Right lobe of liver (tissue), 6 donors: ENCODE results near the gene PDGFB. TPM values are rescaled to one million over a fixed set of nuclear protein-coding genes. Genes with fewer than 3 reads are reported as not detected.

ENCODE experiments used
- ATAC-seq, 4 donors: fragments of 200-7000 bp; cut with Tn5 transposase; one replicate each; pipeline ENCODE4 v1.9.1; 2020; ENCODE audit warnings: mild to moderate bottlenecking in 4 of 4, moderate library complexity in 4 of 4
- DNase-seq, 3 donors: peaks; one replicate each; pipeline ENCODE4 v3.0.0-alpha.2; 2020
- H3K27ac ChIP-seq, 3 donors: fragments of 200-600 bp; one replicate each; pipeline ENCODE4 v1.8.0; 2022
- H3K27me3 ChIP-seq, 2 donors: fragments of 200-600 bp; one replicate each; pipeline ENCODE4 v1.8.0; 2022
- H3K36me3 ChIP-seq, 4 donors: fragments of 200-600 bp; sonication (generic) in 1 of 4; one replicate each; pipeline versions ENCODE4 v1.5.1 to v1.8.0; 2017 to 2022; ENCODE audit warnings: control low read depth in 1 of 4
- H3K4me1 ChIP-seq, 4 donors: fragments of 200-600 bp; sonication (generic) in 1 of 4; one replicate each; pipeline versions ENCODE4 v1.5.1 to v1.8.0; 2017 to 2022; ENCODE audit warnings: control low read depth in 1 of 4
- H3K4me3 ChIP-seq, 3 donors: fragments of 200-600 bp; one replicate each; pipeline ENCODE4 v1.8.0; 2022
- H3K9me3 ChIP-seq, 4 donors: fragments of 200-600 bp; sonication (generic) in 1 of 4; one replicate each; pipeline versions ENCODE4 v1.5.1 to v1.8.0; 2017 to 2022; ENCODE audit warnings: control low read depth in 1 of 4
- CTCF ChIP-seq, 4 donors: fragments of 200-600 bp in 3 of 4; fragments of 450-650 bp in 1 of 4; IDR thresholded peaks; one replicate each; pipeline versions ENCODE4 v1.5.1 to v1.8.0; 2016 to 2022; ENCODE audit warnings: antibody characterized with exemption in 4 of 4, mild to moderate bottlenecking in 2 of 4
- POLR2A ChIP-seq: fragments of 450-650 bp; IDR thresholded peaks from one replicate; pipeline ENCODE4 v1.6.1; 2017; ENCODE audit warnings: antibody characterized with exemption, mild to moderate bottlenecking
- WGBS: methylation state at CpG from one replicate; pipeline ENCODE4 v1.1.6; 2018; ENCODE audit warnings: low coverage, low lambda C conversion rate; ENCODE audit not compliant: insufficient coverage; ENCODE audit errors: missing lambda C conversion rate; 5-methylcytosine and 5-hydroxymethylcytosine counted together
- intact Hi-C, 2 donors: fragments of 100-400 bp; cut with DNase I; formaldehyde crosslinking; loops; one replicate each; pipeline versions ENCODE4 v1.11.2 to v1.14.1; 2022
- total RNA-seq, 6 experiments: library from RNA; depleted of rRNA in 2 of 6; stranded (reverse); fragments of >200 nt in 2 of 6; fragmentation: NEBNext Ultra II Directional in 3 of 6; extraction: Animal tissue kit (Norgen Biotek cat#: 25700) in 3 of 6; gene quantifications; one replicate each; pipeline versions ENCODE4 v1.1.0 to v1.2.4, GENCODE V29; 2016 to 2023
- donor health status: DM: no; HTN: yes; CAD: no.
- donor health status: DM: no; HTN: no; CAD: no.
- donor health status: DM: no; HTN: no; CAD: no.
- donor health status: DM: no; HTN: yes; CAD: no.
- donor health status: DM: no; HTN: yes; CAD: no.

The PDGFB gene
- total RNA-seq, 6 experiments from 2014 or later, result 0.90 to 10.2 (median 3.3) TPM

GRCh38 chr22:39254122-39254521 lies 9.3 kb upstream of the PDGFB start:
- TF ChIP-seq CTCF (IDR thresholded peaks at IDR 0.05) (no peak), POLR2A (no peak)
- Histone ChIP-seq H3K27me3 (no peaks in the 10 kb centered on the region), H3K4me3 (no peak overlapping the region), H3K9me3 (no peaks in the 10 kb centered on the region), H3K27ac (no peak overlapping the region), H3K36me3 (no peaks in the 10 kb centered on the region), H3K4me1 (peaks cover 0 to 4% (median 2%) of the 10 kb centered on the region in 4 donors)
- DNase-seq (no peak), ATAC-seq (no peak)
- intact Hi-C loops, result no loop called here
- WGBS, result no CpG with 5 or more reads among the region's 14 CpGs

- no peak overlapping the region for H3K27ac ChIP-seq
- TF ChIP-seq POLR2A, result no peak
- no peak for TF ChIP-seq CTCF (IDR thresholded peaks at IDR 0.05)
- intact Hi-C loops, result no loop called here
Measured at GRCh38 chr22:39253435-39254070, 8.8 kb upstream of the PDGFB start.

GRCh38 chr22:39252461-39253434 lies 8.0 kb upstream of the PDGFB start:
- Histone ChIP-seq H3K4me3 (no peak overlapping the region), H3K4me1 (peaks cover 0 to 4% (median 2%) of the 10 kb centered on the region in 4 donors), H3K9me3 (no peaks in the 10 kb centered on the region), H3K27me3 (no peaks in the 10 kb centered on the region), H3K36me3 (no peaks in the 10 kb centered on the region), H3K27ac (no peak overlapping the region)
- 7% methylated on average over 8 of the region's 21 CpGs for WGBS
- ATAC-seq, result no peak
- intact Hi-C loops, result no loop called here
- TF ChIP-seq CTCF (IDR thresholded peaks at IDR 0.05) (no peak), POLR2A (no peak)
- no peak for DNase-seq

More at GRCh38 chr22:39253435-39254070, 8.8 kb upstream of the PDGFB start:
- no peaks in the 10 kb centered on the region for H3K27me3 ChIP-seq
- no peaks in the 10 kb centered on the region for H3K36me3 ChIP-seq
- H3K4me1 ChIP-seq, result peaks cover 0 to 4% (median 2%) of the 10 kb centered on the region in 4 donors
- no peaks in the 10 kb centered on the region for H3K9me3 ChIP-seq
- H3K4me3 ChIP-seq, result no peak overlapping the region
- ATAC-seq (peak; percentile 47 to 79 (median 54)), DNase-seq (peak in 1 of 3 donors; percentile 60)
- WGBS, result 3% methylated on average over 12 of the region's 19 CpGs

- no peak for DNase-seq
- H3K27ac ChIP-seq, result no peak overlapping the region
- H3K9me3 ChIP-seq, result no peaks in the 10 kb centered on the region
- no peak overlapping the region for H3K4me3 ChIP-seq
- 67% methylated on average over 13 of the region's 22 CpGs for WGBS
- intact Hi-C loops, result no loop called here
- H3K4me1 ChIP-seq, result peaks cover 0 to 4% (median 2%) of the 10 kb centered on the region in 4 donors
- TF ChIP-seq CTCF (IDR thresholded peaks at IDR 0.05) (no peak), POLR2A (no peak)
- ATAC-seq, result peak in 1 of 4 donors; percentile 25
- H3K36me3 ChIP-seq, result no peaks in the 10 kb centered on the region
- H3K27me3 ChIP-seq, result no peaks in the 10 kb centered on the region
Measured at GRCh38 chr22:39251762-39252460, 7.1 kb upstream of the PDGFB start.
